HFFc6 (cell line): ENCODE data around the gene P2RX3. TPM values are rescaled to one million over a fixed set of nuclear protein-coding genes. Genes with fewer than 3 reads are reported as not detected.

Source experiments
- DNase-seq: peaks from one replicate; pipeline ENCODE4 v3.0.0-alpha.2; 2018
- H3K27ac Mint-ChIP-seq: 2 replicates; pipeline ENCODE4 v1.8.0; 2020; ENCODE audit warnings: mild to moderate bottlenecking, mixed read lengths
- H3K27me3 Mint-ChIP-seq: 2 replicates; pipeline ENCODE4 v1.8.0; 2021; ENCODE audit warnings: mild to moderate bottlenecking, moderate library complexity, mixed read lengths; ENCODE audit not compliant: insufficient read depth
- H3K36me3 Mint-ChIP-seq: 2 replicates; pipeline ENCODE4 v1.8.0; 2021; ENCODE audit warnings: low read depth, mixed read lengths
- H3K4me1 Mint-ChIP-seq: 2 replicates; pipeline ENCODE4 v1.8.0; 2020; ENCODE audit warnings: low read depth, mixed read lengths
- H3K4me3 Mint-ChIP-seq: 2 replicates; pipeline ENCODE4 v1.8.0; 2020; ENCODE audit warnings: mild to moderate bottlenecking, moderate library complexity, mixed read lengths
- H3K9me3 Mint-ChIP-seq: 2 replicates; pipeline ENCODE4 v1.8.0; 2020; ENCODE audit warnings: mild to moderate bottlenecking, mixed read lengths
- CTCF ChIP-seq: fragments of 200-600 bp; sonication (generic); IDR thresholded peaks from 2 replicates; pipeline ENCODE4 v1.5.0; 2021; ENCODE audit warnings: antibody characterized with exemption, mild to moderate bottlenecking
- total RNA-seq, 6 experiments: library from RNA; stranded (reverse); fragmentation: NEBNext Ultra II Directional; extraction: Animal tissue kit (Norgen Biotek cat#: 25700); gene quantifications; 2 replicates in 1 of 6; 3 replicates in 5 of 6; pipeline ENCODE4 v1.2.3, GENCODE V29; 2021

Gene P2RX3
- total RNA-seq, 6 experiments from 2014 or later, result not detected

- no peaks in the 10 kb centered on the region for H3K9me3 Mint-ChIP-seq
- no peak for TF ChIP-seq CTCF
- H3K36me3 Mint-ChIP-seq, result no peaks in the 10 kb centered on the region; the same call in 1 of the 2 replicates
- no peak overlapping the region for H3K27ac Mint-ChIP-seq
- H3K4me1 Mint-ChIP-seq, result peaks cover 18% of the 10 kb centered on the region
- no peak for DNase-seq
- H3K27me3 Mint-ChIP-seq, result peaks cover 13% of the 10 kb centered on the region
- H3K4me3 Mint-ChIP-seq, result no peak overlapping the region
Measured at GRCh38 chr11:57406337-57406904, 68.3 kb downstream of the P2RX3 start.

- DNase-seq, result no peak
- no peak for TF ChIP-seq CTCF
- peaks cover 7% of the 10 kb centered on the region for H3K27me3 Mint-ChIP-seq
- H3K4me3 Mint-ChIP-seq, result no peak overlapping the region
- no peaks in the 10 kb centered on the region; the same call in 1 of the 2 replicates for H3K36me3 Mint-ChIP-seq
- no peak overlapping the region for H3K27ac Mint-ChIP-seq
- H3K9me3 Mint-ChIP-seq, result no peaks in the 10 kb centered on the region
- H3K4me1 Mint-ChIP-seq, result peaks cover 18% of the 10 kb centered on the region
Measured at GRCh38 chr11:57407010-57407920, 69.1 kb downstream of the P2RX3 start.

- Mint-ChIP-seq H3K9me3 (no peaks in the 10 kb centered on the region), H3K4me1 (peaks cover 18% of the 10 kb centered on the region), H3K27ac (no peak overlapping the region), H3K4me3 (no peak overlapping the region), H3K36me3 (no peaks in the 10 kb centered on the region; the same call in 1 of the 2 replicates), H3K27me3 (peaks cover 2% of the 10 kb centered on the region)
- no peak for TF ChIP-seq CTCF
- no peak for DNase-seq
Measured at GRCh38 chr11:57407941-57408475, 69.9 kb downstream of the P2RX3 start.

GRCh38 chr11:57408771-57409170, 70.6 kb downstream of the P2RX3 start:
- Mint-ChIP-seq H3K27me3 (no peaks in the 10 kb centered on the region; the same call in none of the 2 replicates), H3K27ac (no peak overlapping the region), H3K9me3 (no peaks in the 10 kb centered on the region), H3K4me3 (no peak overlapping the region), H3K36me3 (no peaks in the 10 kb centered on the region; the same call in 1 of the 2 replicates), H3K4me1 (peaks cover 18% of the 10 kb centered on the region)
- TF ChIP-seq CTCF, result no peak
- no peak for DNase-seq

GRCh38 chr11:57409321-57410100, 71.4 kb downstream of the P2RX3 start:
- H3K27ac Mint-ChIP-seq, result no peak overlapping the region
- no peak for DNase-seq
- no peak overlapping the region for H3K4me3 Mint-ChIP-seq
- no peak for TF ChIP-seq CTCF
- no peaks in the 10 kb centered on the region; the same call in none of the 2 replicates for H3K27me3 Mint-ChIP-seq
- H3K4me1 Mint-ChIP-seq, result peaks cover 18% of the 10 kb centered on the region
- H3K36me3 Mint-ChIP-seq, result no peaks in the 10 kb centered on the region; the same call in 1 of the 2 replicates
- no peaks in the 10 kb centered on the region for H3K9me3 Mint-ChIP-seq
